DMS 273 (cell line): ENCODE measurements around the gene SMARCC2.
A peak's percentile ranks its signal among the peaks of the same experiment; 100 is the strongest.

Experiments used
- DNase-seq: peaks from one replicate; lab custom pipeline; 2025; ENCODE audit not compliant: unreplicated experiment; lab: John Stamatoyannopoulos, UW

Gene SMARCC2

DNA sequence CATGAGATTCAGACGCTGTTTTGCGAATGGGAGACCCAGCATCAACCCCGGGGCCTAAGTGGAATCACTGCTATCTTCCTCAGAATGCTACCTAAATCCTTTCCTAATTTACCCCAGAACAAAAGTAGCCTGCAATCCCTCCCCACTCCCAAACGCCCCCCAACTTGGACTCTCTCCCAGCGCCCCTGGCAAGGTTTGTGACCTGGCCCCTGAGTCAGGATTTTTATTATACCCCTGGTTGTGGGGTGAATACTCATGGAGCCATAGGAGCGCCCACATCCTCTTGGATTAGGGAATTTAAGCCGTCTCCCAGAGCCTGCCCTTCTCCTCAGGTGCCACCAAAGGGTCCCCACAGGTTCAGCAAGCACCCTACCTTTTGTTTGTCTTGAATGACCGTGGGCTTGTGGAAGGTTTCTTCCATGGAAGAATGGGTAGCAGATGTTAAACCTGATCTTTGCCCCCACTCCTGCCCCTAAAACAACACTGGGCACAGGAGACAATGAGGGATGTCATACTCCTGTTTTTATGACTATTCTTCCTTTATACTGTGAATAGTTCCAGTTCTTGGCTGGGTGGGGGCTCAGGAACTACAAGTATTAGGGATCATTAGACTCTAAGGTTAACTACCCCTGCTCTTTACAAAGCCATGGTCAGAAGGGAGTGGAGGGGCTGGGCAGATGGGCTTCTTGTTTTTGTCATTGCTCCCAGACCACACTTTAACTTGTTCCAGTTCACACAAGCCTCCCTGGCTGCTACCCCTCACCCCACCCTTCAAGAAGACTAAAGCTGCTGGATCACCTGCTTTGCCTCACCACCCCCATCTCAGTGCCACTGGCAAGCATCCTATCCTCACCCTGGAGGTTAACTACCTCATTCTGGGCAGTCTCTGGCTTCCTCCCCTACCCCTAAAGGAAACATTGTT, 36.3 kb downstream of the SMARCC2 start:
- no peak for DNase-seq

DNA sequence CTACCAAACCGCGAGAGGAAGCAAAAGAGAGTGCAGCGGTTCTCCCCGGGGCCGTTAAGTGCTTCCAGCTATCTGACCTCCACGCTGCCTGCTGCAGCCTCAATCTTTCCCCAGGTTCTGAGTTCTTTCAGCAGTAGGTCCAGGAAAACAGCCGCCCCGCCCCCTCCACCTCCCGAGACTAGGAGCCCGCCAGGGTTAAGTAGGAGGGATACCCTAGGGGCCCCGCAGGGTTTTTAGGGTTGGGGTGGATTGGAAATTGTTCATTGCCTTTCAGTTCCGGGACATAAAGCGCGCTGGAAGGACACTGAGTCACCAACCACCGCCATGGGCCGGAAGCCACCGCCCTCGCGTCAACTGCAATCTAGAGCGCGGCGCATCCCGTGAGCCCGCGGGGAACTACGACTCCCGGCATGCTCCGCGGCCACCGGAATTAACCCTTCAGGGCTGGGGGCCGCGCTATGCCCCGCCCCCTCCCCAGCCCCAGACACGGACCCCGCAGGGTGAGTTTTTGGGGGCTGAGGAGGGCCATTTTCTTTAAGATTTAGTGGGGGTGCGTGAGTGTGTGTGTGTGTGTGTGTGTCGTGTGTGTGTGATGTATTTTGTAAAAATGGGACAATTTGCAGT, 37.0 kb downstream of the SMARCC2 start, which contains the start of gene MYL6B:
Gene MYL6B (plus strand): TSS at position 456 of the 624 bp plus-strand sequence. CDS start 1,332 bp downstream, outside the sequence.
- DNase-seq, result peak; percentile 93

DNA sequence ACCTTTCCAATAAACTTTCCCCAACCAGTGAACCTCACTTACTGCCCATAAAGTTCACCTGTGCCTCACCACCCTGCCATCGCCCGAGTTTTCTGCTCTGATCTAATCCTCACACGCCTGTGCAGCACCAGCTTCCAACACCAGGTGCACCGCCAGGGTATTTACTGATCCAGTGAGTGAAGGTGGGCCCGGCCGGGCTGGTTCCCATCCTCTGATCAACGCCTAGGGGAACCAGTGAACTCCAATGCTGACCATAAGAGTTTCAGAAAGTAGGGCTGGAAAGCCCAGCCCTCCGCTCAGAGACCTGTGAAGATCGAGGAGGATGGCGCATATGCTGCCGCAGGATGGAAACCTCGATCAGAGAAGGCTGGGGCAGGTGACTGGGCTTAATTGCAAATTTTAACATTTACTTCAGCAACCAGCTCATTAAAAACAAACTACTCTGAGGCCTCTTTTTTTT, 37.6 kb downstream of the SMARCC2 start:
- DNase-seq, result peak; percentile 76

DNA sequence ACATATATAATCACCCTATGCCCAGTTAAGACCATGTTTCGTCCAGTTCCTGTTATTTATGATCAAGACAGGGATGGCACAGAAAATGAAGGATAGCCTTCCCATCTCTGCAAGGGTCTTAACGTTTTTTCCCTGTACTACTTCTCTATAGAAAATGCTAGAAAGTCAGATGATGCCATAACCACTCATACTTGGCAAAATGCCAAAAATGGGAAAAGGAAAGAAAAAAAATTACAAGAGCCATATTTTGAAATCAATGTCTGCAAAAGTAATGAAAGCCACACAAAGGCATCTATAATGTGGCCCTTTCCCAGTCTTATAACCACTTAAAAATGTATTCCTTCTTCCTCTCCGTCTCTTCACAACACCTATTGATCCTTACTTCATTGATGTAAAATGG, 38.7 kb downstream of the SMARCC2 start:
- DNase-seq, result peak; percentile 15

DNA sequence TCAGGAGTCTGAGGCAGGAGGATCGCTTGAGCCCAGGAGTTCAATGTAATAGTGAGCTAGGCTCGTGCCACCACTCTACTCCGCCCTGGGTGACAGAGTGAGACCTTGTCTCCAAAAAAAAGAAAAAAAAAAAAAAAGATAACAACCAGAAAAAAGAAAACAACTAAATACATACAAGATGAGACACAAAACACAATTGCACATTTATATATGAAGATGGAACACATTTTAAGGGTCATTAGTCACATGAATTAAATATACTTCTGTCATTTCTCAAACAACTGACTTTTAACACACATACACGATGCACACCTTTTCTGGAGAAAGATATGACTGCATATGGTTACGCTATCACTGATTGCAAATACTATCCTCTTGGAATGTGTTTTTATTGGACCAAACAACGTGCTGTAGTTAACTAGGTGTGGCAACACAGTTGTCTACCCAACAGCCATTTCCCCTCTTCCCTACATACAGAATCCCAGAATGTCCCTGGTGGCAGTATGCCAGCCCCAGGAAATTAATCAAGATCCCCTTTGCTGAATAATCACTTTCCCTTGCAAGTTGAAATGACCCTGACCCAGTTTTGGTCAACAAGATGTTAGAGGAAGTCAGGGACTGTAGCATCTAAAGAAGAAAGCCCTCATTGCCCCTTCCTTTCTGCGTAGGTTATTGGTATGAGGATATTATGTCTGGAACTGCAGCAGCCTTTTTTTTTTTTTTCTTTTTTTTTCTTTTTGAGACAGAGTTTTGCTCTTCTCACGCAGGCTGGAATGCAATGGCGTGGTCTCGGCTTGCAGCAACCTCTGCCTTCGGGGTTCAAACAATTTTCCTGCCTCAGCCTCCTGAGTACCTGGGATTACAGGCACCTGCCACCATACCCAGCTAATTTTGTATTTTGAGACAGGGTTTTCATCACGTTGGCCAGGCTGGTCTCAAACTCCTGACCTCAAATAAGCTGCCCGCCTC, 42.5 kb downstream of the SMARCC2 start:
- peak; percentile 13 for DNase-seq

DNA sequence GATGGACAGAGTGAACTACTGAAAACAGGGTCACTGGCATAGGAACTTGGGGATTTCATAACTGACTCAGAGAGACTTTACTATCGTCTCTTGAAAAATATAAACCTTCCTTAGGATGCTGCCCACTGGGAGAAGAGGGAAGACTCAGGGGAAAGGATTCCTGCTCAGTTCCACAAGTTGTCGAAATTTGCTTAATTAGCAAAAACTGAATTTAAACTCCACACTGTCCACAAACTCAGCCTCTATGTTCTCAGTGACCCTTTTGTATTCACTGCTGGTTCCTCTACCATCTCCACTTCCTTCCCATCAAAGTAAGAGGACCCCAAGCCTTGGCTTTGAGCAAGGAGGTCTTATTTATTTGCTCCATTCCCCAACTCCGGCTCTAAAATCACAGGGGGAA, 44.1 kb downstream of the SMARCC2 start:
- no peak for DNase-seq

DNA sequence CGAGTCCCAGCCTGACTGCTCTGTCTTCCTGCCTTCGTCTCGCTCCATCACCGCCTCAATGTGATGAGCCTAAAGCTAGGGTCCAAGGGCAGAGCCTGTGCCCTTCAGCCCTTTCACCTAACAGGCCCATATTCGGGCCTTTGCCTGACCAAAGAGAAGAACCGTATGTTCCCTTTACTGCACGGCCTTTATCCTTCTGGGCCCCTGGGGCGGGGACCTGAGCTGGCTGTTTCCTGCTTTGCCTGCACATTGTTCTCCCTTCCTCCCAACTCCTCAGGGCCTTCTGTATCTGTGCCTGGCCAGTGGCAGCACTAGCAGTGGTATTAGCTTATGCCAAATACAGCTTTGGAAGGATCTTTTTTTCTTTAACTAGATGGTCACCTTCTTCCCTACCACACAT, 45.4 kb downstream of the SMARCC2 start:
- DNase-seq, result no peak

DNA sequence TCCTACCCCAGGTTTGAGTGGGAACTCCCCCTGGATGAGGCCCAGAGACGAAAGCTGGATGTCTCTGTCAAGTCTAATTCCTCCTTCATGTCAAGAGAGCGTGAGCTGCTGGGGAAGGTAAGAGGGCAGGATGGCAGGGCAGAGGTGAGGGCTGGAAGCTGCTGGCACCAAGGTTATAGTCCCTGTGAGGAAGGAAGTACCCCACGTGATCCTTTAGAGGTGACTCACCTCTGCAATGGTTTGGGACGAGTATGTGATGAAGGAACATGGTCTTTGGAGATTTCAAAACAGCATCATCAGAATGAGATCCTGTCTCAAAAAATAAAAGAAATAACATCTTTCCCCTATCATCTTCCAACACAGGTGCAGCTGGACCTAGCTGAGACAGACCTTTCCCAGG, 46.1 kb downstream of the SMARCC2 start:
- no peak for DNase-seq

DNA sequence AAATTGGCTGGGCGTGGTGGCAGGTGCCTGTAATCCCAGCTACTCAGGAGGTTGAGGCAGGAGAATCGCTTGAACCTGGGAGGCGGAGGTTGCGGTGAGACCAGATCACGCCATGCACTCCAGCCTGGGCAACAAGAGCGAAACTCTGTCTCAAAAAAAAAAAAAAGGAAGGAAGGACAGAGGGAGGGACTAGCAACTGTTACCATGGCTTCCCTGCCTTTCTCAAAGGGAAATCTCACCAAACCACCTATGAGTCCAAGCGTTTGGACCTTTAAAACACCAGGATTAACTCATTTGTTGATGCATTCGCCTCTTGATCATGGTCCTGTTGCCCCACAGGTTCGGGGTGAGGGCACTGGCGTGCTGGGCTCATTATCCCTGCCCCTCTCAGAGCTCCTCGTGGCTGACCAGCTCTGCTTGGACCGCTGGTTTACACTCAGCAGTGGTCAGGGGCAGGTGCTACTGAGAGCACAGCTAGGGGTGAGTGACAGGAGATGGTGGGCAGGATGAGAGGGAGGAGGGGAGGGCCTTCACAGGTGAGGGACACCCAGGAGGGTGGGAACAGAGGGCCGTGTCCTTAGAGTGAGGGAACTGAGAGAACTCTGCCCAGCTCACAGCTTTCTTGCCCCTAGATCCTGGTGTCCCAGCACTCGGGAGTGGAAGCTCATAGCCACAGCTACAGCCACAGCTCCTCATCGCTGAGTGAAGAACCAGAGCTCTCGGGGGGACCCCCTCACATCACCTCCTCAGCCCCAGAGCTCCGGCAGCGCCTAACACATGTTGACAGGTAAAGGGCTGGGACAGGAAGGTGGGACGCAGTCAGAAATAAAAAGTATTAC, 47.1 kb downstream of the SMARCC2 start:
- no peak for DNase-seq

DNA sequence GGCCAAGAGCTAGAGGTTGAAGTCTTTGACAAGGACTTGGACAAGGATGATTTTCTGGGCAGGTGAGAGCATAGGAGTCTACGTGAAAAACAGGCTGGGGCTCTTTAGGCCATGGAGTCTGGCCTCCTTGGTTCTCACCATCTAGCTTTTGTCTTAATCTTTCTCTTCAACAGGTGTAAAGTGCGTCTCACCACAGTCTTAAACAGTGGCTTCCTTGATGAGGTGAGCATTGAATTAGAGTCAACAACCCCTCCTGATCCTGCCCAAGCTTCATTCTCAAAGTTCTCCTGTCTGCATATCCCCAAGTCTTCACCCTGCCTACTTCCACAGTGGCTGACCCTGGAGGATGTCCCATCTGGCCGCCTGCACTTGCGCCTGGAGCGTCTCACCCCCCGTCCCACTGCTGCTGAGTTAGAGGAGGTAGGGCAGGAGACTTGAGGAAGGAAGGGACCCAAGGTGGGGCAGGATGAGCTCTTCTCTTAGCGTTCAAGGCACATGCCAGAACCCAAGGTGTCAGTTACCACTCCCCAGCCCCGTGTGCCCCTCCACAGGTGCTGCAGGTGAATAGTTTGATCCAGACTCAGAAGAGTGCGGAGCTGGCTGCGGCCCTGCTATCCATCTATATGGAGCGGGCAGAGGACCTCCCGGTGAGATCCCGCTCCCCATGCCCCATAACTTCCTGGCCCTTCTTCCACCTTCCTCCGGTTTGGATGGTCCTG, 51.3 kb downstream of the SMARCC2 start:
- no peak for DNase-seq

DNA sequence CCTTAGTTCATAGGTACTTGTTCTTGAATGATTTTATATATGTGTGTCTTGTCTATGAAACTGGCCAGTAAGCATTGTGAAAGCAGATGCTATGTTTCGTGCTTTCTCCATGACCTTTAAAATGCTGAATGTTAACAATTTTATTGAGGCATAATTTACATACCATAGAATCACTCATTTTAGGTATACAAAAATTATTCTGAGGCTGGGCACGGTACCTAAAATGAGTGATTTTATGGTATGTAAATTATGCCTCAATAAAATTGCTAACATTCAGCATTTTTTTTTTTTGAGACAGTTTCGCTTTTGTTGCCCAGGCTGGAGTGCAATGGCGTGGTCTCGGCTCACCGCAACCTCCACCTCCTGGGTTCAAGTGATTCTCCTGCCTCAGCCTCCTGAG, 54.4 kb downstream of the SMARCC2 start:
- DNase-seq, result no peak

DNA sequence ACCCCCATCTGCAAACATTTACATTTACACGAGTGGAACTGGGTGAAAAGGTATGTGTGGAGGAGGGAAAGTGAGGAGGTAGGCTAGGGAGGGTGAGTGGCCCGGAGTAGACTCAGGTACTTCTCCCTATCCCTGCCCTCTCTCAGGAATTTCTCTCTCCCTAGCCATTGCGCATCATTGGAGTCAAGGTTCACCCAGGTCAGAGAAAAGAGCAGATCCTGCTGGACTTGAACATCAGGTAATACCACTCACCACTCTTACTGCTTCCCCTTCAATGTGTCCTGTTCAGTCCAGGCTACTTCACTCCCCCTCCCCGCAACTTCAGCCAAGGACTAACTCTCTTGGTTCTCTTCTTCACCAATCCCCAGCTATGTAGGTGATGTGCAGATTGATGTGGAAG, 58.4 kb downstream of the SMARCC2 start:
- no peak for DNase-seq

DNA sequence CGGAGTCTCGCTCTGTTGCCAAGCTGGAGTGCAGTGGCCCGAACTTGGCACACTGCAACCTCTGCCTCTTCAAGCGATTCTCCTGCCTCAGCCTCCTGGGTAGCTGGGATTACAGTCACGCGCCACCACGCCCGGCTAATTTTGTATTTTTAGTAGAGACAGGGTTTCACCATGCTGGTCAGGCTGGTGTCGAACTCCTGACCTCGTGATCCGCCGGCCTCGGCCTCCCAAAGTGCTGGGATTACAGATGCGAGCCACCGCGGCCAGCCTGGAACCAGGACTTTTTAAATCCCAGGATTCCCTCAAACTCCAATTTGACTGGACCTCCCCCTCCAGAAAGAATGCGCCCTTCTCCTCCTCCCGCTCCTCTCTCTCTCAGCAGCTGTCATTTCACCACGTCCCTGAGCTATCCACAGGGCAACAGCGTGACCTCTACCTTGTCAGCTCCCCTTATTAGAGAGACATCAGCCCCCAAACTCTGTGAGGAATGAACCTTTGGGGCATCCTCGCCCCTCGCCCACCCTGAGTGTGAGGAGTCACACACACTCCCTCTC, 59.3 kb downstream of the SMARCC2 start:
- no peak for DNase-seq

DNA sequence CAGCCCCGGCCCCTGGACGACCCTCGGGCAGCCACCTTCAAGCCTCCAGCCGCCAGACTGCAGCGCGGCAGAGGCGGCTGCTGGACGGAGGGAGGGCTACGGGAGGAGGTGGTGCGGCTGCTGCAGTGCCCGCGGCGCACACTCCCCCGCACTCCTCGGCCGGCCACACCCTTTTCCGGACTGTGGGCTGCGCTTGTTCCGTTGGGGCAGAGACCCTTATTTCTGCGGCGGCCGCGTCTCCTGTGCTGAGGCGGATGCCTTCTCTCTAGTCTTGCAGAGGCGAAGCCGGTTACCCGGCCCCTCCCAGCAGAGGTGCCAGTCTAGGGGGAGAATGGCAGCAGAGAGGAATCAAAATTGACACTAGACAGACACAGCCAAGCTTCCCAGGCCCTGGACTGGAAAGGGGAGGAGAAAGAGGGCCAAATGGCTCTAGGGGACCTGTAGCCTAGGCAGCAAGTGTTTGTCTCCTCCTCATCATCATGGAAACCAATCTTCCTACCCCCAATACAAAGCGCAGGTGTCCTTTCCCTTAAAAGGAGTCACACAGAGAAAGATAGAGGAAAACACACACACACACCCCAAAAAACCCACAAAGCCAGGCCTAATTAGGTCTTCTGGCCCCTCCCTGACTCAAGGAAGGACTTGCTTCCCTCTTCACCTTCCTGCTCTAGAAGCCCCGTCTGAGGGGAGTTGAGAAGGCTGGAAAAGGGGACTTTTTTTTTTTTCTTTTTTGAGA, 59.9 kb downstream of the SMARCC2 start:
- DNase-seq, result peak; percentile 55

DNA sequence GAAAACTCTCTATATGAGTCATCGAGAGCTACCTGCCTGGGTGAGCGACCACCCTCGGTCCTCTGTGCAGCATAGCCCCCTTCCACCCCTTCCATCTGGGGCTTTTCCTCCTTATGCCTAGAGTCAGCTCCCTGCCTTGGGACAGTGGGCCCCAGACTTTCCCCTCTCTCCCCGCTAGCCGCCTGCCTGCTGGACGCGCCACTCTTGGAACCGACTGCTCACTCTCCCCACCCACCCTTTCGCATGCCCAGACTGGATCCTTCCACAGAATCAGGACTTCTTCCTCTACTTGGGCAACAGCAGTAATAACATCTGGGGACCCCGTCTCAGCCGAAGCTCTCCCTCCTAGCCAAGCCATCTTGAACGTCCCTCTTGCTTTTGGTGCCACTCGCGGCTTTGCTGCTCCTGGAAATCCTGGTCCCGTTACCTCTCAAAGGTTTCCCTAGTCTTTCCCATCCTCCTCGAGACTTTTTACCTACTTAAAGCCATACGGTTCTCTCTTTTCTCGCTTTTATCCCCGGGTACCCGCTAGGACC, 60.5 kb downstream of the SMARCC2 start:
- peak; percentile 54 for DNase-seq

DNA sequence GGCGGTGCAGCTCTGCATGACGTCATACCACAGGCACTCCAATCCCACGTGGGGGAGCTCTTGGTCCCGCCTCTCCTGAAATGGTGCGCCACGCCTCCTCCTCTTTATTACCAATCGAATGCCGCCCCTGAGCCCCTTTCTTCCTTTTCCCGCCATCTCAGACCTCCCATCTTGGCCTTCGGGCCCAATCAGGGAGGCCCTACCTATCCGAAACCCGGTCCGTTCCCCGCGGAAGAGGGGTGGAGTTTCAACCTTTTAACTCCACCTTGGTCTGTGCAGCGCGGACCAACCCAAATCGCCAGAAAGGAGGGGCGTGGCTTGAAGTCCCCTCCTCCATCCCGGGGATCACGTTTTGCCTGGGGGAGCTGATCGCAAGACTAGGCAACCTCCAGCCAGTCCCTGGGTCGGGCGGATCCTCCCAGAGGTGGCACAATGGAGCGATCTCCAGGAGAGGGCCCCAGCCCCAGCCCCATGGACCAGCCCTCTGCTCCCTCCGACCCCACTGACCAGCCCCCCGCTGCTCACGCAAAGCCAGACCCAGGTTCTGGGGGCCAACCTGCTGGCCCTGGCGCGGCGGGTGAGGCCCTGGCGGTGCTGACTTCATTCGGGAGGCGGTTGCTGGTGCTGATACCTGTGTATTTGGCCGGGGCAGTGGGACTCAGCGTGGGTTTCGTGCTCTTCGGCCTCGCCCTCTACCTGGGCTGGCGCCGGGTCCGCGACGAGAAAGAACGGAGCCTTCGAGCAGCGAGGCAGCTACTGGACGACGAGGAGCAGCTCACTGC, 61.2 kb downstream of the SMARCC2 start, which contains the start of gene ESYT1:
Gene ESYT1 (plus strand): TSS at position 380 of the 782 bp plus-strand sequence. CDS start 53 bp downstream, at position 433.
- peak; percentile 99 for DNase-seq

DNA sequence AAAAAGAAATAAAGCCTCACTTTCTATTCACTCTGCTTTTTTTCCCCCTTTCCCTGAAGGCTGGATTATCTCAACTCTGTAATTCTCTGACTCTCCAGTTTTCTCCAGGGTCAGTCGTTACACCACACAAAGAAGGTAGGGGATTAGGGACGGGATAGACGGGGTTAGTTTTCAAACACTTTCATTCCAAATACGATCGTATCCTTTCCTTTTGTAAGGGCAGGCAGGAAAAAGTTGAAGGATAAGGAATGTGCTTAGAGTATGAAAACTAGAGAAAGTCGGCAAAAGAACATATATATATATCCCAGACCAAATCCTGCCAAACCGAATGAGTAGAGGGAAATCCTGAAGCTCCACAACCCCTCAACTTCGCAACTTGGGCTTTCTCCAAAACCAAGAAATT, 61.8 kb downstream of the SMARCC2 start:
- DNase-seq, result no peak
